T-helper 1 cell (primary cell): Measurements from ENCODE around the gene NFKBIB.
"Not testable (repeated sequence)": the region's sequence is repeated elsewhere in the genome, so short reads cannot be mapped to it uniquely, and the experiment has no call there.

Source experiments
- DNase-seq, 5 donors: peaks; one replicate each; pipeline ENCODE4 v3.0.0-alpha.2; 2012 to 2020

NFKBIB gene

DNA sequence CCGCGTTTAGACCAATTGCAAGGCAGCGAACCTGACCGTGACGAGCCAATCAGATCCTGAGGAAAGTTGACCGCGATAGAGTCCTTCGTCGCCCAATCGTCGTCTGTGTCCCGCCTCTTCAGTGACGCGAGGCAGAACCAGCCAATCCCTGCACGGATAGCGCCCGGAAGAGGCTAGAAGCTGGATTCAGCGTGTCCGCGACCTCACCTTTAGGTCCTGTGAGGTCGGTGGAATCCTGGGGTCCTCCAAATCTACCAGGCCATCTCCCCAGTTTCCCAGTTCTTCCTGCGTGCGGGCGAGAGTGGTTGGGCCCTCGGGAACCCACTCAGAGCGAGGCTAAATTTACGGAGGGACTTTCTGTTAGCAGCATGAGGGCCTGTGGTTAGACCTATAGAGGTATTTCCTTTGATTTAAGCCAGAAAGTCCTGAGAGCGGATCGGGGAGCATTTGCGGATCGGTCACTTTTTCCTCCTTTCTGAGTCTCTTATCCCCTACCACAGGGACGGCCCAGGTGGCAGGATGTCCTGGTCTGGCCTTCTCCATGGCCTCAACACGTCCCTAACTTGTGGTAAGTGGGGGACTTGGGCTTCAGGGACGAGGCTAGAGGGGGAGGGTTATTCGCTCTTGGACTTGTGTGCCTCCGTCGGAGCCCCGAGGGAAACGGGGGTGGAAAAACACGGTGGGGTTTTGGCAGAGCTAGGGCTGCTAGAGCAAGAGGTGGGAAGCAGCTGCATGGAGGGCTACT is 31.2 kb downstream of the NFKBIB start, which contains the start of gene MRPS12:
Gene MRPS12 (plus strand): TSS at position 169 of the 745 bp plus-strand sequence. CDS start 351 bp downstream, at position 520.
- DNase-seq = peak; percentile 96 to 99 (median 98)

DNA sequence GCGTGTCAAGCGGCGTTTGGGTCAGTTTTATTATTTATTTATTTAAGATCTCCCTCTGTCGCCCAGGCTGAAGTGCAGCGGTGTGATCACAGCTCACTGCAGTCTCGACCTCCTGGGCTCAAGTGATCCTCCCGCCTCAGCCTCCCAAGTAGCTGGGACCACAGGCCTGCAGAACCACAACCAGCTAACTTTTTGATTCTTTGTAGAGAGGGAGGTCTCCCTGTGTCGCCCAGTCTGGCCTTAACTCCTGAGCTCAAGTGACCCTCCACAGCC is 31.7 kb downstream of the NFKBIB start:
- DNase-seq = no peak

DNA sequence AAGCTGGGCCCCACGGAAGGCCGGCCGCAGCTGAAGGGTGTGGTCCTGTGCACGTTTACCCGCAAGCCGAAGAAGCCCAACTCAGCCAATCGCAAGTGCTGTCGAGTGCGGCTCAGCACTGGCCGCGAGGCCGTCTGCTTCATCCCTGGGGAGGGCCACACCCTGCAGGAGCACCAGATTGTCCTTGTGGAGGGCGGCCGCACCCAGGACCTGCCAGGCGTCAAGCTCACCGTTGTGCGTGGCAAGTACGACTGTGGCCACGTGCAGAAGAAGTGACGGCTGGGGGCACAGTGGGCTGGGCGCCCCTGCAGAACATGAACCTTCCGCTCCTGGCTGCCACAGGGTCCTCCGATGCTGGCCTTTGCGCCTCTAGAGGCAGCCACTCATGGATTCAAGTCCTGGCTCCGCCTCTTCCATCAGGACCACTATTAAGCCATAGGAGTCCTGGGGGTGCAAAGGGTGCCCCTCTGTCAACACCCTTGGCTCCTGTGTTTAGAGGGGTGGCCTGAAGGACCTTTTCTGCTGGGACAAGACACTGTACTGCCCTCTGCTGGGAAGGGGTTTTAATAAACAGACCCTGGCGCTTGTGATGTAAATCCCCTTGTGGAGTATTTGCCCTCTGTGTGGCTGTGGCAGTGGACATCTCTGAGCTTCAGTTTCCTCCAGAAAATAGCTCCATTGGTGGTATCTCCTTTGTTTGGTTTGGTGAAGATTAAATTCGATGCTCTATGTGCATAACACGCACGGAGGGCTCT is 32.8 kb downstream of the NFKBIB start:
- peak in 2 of 5 donors; percentile 30 to 54 for DNase-seq

DNA sequence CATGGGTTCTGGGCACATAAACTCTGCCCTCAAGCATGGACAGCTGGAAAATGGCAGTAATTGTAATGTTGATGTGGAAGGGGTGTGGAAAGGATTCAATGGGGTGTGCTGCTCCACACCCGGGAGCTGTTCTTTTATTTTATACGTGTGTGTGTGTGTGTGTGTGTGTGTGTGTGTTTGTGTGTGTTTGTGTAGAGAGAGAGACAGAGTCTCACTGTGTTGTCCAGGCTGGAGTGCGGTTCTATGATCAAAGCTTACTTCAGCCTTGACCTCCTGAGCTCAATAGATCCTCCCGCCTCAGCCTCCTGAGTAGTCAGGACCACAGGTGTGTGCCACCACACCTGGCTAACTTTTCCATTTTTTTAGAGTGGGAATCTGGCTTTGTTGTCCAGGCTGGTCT is 33.8 kb downstream of the NFKBIB start:
- DNase-seq = no peak

DNA sequence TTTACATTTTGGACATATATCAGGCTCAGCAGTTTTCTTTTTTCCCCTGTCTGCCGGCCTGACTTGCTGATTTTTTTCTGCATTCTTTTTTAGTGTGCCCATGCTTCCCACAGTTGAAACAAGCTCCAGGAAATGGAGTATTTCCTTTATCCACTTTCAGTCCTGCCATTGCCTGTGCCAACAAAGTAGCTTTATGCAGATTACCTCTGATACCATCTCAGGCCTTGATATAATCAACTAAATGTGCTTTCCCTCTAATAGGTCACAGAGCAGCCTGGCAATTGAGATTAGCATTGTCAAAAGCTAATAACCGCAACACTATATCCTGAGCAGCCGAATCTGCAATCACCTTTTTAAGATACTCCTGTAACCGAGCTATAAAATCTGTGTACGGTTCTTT is 40.2 kb downstream of the NFKBIB start:
- DNase-seq = no peak

DNA sequence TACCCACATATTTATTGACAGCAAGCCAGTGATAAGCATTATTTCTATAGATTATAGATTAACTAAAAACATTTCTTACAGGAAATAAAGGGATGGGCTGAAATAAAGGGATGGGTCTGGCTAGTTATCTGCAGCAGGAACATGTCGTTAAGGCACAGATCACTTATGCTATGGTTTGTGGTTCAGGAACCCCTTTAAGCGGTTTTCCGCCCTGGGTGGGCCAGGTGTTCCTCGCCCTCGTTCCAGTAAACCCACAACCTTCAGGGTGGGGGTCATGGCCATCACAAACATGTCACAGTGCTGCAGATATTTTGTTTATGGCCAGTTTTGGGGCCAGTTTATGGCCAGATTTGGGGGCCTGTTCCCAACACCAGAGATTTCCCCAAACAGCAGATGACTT is 41.7 kb downstream of the NFKBIB start:
- not testable (repeated sequence) for DNase-seq

DNA sequence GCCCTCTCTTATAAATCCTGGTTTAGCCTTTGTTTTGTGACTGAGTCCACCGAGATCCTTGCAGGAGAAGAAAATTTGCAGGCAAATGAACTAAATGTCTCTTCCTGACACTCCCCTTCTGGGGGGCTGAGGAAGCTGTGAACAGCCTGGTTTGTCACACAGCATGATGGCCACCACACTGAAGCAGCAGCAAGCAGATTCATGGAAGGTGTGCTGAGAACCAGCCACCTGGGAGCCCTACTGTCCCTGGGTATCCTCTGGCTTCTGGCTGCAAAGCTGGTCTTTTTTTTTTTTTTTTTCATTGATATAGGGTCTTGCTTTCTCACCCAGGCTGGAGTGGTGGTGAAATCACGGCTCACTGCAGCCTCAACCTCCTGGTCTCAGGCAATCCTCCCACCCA is 42.2 kb downstream of the NFKBIB start:
- no peak for DNase-seq

DNA sequence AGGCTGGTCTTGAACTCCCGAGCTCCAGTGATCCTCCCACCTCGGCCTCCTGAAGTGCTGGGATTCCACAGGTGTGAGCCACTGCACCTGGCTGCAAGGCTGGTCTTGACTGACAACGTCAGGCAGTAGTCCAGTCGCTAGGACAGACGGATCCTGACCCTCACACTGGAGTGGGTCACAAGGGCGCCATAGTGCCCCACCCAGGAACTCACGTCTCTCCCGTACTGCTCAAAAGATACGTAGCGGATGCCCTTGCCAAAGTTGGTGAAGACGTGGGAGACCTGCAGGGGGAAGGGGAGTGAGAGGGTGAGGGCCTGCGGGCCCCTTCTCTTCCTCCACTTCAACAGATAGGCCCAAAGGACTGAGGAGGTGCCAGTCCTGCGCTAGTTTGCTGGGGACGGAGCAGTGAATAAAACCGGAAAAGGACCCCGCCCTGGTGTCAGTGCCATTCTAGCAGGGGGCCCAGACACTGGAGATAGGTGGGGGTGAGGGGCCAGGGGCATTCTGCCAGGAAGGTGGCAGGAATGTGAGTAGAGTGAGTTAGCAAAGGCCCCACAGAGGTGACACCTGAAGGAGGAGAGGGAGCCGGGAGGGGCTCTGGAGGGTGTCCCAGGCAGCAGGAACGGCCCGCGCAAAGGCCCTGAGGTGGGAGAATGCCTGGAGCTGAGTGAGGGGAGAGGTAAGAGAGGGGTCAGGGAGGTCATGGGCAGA is 42.9 kb downstream of the NFKBIB start:
- DNase-seq = no peak

DNA sequence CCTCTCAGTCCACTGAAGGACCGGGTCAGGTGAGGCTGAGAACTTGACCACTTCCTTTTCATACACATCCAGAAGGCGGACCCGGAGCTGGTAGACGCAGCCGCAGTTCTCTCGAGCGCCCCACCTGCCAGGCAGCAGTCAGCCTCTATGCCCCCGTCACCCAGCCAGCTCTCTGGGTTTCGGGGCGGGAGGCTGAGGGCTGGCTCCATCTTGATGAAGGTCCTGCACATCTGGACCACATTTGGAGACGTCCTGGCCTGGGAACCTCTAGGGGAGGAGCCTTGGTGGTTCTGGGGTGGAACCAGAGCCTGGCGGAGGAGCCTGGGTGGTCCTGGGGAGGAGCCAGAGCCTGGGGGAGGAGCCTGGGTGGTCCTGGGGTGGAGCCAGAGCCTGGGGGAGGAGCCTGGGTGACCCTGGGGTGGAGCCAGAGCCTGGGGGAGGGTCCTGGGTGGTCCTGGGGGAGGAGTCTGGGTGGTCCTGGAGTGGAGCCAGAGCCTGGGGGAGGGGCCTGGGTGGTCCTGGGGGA is 45.3 kb downstream of the NFKBIB start:
- DNase-seq = no peak

DNA sequence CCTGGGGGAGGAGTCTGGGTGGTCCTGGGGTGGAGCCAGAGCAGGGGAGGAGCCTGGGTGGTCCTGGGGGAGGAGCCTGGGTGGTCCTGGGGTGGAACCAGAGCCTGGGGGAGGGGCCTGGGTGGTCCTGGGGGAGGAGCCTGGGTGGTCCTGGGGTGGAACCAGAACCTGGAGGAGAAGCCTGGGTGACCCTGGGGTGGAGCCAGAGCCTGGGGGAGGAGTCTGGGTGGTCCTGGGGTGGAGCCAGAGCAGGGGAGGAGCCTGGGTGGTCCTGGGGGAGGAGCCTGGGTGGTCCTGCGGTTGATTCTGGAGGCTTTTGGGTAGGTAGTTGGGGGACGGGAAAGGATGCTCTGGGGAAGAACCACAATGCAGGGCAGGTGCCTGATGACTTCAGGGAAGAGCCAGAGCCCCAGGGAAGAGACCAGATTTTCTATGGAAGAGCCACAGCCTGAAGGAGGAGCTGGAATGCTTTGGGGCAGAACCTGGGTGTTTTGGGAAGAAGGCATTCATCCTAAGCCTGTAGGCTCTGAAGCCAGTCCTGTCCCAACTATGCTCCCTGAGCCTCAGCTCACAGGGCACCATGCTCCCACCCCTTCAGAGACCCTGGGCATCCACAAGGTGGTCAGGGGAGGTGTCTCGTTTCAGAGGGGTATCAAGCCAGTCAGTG is 45.9 kb downstream of the NFKBIB start:
- DNase-seq = no peak

DNA sequence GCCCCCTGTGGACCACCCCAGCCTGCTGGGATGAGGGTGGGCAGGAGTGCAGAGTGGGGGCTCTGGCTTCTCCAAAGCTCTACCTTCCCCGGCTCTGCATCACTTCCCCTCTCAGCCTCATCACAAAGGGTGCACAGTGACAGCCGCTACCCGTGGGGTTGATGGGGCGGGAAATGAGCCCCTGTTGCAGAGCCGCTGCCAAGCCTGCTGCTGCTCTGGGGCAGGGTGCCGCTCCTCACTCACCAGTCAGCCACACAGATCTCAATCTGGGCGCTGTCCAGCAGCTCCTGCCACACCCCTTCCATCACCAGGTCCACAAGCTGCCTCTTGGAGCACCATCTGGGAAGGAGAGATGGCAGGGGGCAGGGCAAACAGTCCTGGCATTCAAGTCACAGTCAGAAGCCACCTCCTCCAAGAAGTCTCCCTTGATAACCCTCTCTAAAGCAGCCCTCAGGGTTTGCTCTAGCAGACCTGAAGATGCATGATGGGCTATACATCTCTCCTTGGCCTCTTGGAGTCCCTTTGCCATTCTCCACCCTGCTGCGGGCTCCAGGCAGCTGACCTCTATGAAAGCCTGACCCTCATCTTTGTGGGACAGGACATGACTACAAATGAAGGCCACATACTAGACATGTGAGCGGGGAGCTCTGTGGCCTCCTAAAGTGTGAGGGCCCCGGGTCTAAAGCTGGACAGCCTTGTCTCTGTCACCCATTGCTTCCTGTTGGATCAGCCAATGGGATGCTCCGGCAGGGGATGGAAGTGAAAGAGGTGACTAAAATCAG is 46.7 kb downstream of the NFKBIB start:
- DNase-seq = no peak

DNA sequence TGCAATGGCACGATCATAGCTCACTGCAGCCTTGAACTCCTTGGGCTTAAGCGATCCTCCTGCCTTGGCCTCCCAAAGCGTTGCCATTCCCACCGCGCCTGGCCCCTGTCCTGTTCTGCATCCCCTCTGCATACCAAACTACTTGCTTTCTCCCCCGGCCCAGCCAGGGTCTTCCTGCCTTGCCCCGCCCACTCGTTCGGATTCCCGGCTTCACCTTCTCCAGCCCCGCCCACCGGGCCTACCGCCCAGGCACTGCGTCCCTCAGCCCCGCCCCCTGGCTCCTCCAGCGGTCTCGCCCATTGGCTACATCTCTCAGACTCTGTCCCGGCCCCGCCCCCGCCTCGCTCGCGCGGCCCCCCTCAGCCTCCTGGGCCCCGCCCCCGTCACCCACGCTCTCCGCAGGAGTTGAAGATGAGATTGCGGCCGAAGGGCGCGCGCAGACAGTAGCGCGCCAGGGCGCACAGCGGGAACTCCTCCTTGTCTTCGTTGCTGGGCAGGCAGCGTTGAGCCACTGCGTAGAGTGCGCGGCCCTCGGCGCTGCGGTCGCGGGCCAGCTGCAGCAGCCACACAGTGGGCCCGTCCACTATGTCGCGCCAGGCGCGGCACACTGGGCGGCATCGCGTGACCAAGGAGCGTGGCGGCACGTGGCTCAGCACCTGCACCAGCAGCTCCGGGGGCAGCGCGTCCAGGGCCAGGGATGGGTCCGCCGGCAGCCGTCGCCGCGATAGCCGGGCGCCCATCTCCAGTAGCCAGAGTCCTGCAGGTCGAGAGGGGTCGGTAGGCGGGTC is 50.0 kb downstream of the NFKBIB start:
- peak; percentile 56 to 81 (median 68) for DNase-seq

DNA sequence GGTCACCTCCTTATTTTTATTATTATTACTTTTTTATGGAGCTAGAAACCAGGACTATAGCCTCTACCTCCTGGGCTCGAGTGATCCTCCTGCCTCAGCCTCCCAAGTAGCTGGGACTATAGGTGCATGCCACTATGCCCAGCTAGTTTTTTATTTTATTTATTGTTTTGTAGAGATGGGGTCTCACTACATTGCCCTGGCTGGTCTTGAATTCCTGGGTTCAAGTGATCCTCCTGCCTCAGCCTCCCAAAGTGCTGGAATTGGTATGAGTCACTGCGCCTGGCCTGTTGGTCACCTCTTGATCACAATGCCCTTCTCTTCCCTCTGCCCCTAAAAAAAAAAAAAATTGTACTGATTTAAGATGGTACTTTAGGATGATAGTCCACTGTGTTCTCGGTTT is 51.4 kb downstream of the NFKBIB start:
- no peak for DNase-seq

DNA sequence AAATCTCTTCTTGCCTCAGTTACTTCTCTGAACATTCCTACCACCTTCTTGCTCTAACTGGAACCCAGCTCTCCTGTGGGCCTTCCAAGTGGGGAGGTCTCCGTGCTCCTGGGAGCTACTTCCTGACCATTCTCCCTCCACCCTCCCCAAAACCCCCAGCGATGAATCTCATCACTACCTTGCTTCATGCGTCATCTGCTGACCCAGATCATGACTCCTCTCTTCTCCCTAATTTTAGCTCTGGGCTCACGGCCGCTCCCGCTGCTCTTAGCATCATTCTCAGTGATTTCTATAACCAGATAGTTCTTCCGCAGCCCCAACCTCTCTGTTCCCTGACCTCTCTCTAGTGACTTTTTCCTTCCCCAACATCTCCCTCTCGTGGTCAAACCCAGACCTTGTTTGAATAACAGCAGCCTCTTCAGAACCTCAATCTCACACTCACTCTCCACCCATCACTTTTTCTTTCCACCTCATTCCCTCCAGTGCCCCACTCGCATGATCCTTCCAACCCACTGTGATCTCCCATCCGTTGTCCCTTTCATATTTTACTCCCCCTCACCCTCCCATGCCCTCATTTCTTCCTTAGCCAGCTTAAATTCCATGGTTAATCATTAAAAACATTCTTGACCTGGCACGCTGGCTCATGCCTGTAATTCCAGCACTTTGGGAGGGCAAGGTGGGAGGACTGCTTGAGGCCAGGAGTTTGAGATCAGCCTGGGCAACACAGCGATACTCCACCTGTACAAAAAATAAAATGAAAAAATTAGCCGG is 52.8 kb downstream of the NFKBIB start:
- DNase-seq = peak in 2 of 5 donors; percentile 22 to 49

DNA sequence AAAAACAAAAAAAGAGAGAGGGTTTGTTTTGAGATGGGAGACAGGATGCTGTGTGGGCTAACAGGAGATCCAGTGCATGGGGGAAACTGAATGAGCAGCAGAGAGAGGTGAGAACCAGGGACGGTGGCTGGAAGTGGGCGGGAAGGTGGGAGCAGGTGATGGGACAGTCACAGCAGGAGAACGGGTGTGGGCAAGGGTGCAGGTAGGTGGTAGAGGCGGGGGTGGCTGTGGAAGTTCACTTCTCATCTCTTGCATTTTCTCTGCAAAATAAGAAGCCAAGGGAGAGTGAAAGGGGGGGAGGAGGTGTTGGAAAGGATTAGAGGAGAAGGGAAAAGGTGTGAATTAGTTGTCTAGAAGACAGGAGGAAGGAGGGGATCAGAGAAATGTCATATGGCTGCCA is 53.9 kb downstream of the NFKBIB start:
- no peak for DNase-seq

DNA sequence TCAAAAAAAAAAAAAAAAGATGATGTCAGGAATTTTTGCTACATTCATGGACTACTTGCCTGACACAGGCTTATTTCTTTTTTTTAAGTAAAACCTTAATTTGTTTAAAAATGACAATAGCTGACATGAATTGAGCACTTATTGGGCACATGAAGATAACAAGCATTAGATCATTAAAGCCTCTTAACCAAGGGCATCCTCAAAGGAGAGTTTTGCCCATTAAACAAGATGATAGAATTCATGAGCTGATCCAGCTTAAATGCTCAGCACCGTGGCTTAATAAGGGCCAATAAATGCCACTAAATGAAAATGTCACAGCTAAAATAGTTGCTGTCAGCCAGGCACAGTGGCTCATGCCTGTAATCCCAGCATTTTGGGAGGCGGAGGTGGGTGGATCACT is 56.5 kb downstream of the NFKBIB start:
- DNase-seq = no peak

DNA sequence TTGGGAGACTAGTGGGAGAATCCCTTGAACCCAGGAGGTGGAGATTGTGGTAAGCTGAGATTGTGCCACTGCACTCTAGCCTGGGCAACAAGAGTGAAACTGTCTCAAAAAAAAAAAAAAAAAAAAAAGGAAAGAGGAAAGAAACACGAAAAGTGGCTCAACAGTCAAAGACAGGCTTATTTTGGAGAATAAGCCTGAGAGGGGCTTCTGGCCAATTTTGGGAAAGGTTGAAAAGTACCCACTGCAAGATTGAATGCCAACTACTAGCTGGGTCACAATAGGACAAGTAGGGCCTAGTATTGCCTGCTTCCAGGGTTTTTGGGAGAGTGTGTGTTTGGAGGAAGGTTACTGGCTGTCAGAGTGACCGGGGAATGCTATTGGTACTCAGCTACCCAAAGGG is 58.5 kb downstream of the NFKBIB start:
- no peak for DNase-seq
